Retina (tissue), 1 donor: Measurements from ENCODE around the gene ESPNL.

ENCODE experiments used
- DNase-seq: peaks from one replicate; pipeline ENCODE4 v3.0.0-alpha.2; 2016

The ESPNL gene

DNA sequence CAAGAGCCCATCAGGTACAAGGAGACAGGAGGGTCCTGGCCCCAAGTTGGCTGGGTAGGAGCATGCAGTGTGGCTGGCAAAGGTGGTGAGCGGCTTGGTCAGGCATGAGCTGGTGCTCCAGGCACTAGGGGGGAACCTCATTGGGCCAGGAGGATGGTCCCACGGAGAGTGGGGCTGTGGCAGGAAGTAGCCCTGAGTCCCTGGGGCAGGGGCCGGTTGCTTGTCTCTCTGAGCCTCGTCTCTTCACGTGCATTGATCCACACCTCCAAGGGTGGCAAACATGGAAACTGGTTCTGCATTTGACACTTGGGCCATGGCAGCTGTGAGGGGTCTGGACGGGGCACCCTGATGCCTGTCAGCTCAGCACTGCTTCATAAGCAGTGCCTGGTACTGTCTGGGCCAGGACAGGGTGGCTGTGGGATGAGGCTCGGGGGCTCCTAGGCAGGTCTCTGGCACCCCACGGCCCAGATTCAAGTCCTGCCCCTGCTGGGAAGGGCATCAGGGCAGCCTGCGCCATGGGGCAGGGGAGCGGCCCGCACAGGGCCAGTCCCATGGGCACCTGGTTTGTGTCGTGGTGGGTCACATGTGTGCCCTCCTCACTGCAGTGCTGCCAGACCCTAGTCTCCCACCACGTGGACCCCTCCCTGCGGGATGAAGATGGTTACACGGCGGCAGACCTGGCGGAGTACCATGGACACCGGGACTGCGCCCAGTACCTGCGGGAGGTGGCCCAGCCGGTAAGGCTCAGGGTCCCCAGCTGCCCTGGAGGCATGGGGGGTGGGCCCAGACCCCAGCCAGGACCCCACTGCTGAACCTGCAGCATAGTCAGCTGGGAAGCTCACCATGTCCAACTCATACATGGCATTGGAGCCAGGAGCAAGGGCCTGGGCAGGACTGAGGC lies 16.4 kb downstream of the ESPNL start:
- no peak for DNase-seq

DNA sequence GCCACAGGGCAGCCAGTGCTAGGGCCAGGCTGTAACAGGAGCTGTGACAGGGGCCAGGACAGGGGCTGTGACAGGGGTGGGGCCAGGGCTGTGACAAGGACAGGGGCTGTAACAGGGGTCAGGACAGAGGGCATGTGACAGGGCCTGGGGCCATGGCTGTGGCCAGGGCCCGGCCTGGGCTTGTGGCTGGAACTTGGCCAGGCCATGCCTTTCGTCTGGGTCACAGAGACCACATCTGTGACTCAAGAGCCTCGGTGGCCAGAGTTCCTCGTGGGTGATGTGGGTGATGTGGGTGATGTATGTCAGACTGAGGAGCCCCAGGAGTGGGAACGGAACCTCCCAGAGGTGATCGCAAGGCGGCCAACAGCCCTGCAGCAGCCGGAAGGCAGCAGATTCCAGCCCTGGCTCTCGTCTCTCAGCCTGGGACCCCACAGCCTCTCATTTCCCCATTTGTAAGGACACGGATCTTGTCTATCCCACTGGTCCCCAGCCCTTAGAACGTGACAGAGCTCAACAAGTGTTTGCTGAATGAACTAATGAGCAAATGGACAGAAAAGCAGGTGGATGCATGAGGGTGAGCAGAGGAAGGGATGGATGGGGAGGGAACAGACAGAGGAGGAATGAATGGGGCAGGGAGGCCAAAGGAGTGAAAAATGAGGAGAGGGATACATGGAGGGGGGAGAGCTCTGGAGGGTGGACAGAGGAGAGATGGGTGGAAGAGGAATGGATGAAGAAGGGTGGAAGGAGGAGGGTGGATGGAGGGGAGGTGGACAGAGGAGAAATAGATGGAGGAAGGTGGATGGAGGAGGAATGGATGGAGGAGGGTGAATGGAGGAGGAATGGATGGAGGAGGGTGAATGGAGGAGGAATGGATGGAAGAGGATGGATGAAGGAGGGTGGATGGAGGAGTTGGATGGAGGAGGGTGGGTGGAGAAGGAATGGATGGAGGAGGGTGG lies 17.3 kb downstream of the ESPNL start:
- DNase-seq = no peak

DNA sequence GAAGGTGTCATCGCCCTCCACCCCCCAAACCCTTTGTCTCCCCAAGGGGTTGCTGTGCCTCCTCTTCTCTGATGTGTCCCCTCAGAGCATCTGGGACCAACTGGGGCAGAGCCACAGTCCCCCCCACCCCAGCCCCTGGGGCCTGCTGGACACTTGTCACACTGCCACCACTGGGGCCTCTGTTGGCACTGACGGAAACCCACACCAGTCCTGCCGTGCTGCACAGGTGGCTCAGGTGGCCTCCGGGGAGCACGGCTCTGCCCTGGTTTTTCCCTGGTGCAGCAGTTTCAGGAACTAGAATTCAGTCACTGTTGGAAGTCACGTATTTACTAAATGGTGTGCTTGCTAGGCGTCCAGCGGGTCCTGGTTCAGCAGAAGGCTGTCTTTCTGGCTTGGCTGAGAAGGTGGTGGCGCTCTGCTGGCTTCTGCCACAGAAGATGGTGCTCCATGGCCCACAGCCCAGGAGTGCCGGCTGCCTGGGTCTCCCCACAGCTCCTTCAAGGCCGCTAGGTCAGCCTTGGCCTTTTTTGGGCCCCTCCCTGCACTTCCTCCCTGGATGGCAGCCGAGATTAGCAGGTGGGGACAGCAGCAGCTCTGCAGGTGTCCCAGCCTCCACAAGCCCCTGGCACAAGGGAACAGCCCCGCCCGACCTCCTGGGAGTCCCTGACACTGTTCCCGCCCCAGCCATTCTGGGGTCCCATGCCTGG lies 19.8 kb downstream of the ESPNL start:
- DNase-seq = no peak

DNA sequence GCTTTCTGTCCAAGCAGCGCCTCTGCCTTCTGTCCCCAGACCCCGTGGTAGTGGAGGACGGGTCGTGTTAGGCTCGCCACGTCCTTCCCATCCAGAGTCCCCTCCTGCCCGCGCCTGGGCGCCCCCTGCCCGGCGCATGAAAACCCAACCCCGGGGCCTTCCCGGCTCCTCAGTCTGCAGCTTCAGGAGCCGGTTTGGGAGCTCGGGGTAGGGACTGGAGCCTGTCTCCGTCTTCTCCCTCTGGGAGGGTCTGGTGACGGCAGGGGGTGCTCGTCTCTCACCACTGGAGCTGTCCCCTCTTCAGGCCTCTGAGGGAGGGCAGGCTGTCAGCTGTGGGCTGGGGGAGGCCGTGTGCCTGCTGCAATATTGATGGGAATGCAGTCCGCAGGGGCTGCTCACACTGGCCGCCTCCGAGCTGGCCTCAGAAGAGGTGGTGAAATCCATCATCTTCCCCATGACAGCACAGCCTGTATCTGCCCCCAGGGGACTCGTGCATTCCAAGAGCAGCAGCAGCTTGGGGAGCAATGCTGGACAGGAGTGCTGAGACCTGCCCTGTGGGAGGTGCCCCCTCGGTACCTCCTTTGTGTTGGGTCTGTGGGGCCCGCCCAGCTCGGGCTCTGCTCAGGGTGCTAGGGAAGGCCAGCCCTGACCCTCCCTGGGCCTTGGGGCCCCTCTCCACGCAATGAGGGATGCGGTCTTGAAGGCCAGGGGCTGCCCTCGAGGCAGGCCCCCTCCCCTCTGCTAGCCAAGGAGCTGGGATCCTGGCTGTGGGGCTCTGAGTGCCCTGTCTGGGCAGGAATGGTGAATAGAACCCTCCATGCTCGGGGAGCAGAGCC lies 20.5 kb downstream of the ESPNL start:
- DNase-seq = peak; percentile 83

DNA sequence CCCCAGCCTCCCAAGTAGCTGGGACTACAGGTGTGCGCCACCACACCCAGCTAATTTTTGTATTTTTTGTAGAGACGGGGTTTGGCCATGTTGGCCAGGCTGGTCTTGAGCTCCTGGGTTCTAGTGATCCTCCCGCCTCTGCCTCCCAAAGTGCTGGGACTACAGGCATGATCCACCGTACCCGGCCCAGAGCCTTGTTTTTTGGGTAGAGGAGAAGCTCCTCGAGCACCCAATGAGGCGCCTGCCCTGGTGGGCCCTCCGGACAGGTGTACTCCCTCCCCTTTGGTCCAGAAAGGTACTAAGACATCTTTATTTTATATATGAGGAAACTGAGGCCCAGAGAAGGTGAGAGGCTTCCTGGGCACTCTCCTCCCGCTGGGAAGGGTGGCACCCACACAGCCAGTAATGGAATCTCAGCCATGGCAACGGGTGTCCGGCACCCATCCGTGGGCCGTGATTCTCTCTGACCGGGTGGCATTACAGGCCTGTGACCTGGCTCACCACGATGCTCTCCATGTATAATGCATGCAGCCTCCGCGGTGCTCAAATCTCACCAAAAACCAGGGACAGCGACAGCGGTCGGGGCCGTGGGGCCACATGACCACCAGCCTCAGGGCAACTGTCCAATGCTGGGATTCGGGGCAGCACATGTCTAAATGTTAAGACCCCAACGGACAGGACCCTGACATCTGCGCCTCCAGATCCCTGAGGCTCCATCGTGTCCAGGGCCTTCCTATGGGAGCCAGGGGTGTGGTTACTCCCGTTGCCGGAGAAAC lies 21.6 kb downstream of the ESPNL start:
- DNase-seq = no peak

DNA sequence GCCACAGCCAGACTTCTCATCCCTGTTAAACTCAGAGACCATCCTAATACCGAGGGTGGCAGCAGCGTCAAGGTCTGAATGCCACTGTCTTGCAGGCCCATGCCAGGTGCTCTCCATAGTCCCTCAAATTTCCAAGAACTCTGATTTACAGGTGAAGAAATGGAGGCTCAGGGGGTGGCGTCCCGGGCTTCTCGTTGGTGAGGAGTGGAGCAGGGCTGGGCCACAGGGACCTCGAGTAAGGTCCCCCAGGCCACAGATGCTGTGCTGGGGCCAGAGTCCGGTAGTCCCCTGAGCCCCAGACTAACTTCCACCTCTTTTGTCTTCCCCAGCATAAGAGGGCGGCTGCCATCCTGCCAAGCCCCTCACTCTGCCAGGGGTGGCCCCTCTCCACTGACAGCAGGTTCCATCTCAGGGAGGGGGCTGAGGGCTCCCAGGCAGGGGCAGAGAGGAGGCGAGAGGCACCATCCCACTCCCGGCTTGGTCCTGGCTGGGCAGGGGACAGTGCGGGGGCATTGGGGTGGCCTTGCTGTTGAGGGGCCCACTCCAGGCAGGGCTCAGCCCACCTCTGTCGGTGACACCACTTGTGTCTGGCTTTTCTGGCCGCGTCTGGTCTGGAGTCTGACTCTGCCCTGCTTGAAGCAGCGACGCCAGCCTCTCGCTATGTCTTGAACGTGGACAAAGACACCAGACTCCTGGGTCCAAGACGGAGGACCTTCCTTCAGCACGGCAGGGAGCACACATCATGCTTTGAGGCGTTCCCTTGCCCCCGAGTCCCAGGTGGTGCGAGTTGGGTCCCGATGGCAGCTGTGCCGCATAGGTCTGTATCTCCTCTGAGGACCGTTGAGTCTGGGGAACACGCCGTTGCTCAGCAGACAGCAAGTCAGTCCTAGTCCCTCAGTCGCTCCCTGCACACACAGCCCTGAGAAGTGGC lies 22.4 kb downstream of the ESPNL start:
- DNase-seq = no peak

DNA sequence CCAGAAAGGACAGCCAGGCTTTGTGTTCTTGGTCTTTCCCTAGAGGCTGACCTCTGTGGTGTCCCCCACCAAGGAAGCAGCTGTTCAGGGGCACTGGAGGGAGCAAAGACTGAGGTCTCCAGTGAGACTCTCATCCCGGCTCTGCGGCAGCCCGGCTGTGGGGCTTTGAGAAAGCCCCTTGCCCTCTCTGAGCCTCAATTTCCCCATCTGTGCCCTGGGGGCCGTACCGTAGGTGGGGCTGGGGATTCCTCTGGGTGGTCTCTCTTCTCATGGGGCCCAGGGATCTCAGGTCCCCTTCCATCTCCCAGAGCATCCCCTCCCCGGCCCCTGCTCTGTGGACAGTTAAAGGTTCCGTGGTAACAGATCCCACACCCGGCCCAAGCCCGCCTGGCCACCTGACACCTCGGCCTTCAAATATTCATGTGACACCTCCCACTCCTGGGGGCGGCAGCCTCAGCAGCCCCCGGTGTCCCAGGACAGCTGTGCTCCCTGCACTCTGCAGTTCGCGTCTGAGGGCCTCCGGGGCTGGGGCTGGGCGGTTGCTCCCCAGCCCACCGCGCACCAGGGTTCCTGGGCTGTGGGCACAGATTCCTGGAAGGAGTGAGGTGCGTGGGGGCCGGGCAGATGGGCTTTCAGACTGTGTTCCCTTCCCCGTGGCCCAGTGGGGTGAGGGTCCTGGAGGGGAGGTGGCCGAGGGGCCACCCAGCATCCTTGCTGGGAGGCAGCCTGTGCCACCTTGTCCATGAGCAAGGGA lies 23.3 kb downstream of the ESPNL start:
- no peak for DNase-seq

DNA sequence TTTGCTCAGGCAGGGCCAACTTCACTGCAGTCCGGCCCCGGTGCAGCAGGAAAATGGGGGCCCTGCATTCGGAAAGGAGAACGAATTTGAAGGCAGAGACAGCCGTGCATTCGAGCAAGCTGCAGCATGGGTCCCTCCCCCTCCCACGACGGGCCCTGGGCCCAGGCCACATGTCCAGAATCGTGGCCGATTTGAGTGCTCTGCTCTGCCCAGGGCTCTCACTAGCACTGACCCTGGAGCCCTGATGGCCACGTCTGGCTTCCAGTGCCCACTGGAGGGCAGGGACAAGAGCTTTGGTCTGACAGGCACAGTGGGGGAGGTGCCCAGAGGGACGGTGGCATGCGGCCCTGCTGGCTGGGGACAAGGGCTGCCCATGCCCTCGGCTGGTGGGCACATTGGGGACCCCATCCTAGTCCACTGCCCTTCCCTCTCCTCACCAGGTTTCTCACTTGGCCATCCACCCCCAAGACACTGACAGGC lies 23.9 kb downstream of the ESPNL start:
- DNase-seq = no peak

DNA sequence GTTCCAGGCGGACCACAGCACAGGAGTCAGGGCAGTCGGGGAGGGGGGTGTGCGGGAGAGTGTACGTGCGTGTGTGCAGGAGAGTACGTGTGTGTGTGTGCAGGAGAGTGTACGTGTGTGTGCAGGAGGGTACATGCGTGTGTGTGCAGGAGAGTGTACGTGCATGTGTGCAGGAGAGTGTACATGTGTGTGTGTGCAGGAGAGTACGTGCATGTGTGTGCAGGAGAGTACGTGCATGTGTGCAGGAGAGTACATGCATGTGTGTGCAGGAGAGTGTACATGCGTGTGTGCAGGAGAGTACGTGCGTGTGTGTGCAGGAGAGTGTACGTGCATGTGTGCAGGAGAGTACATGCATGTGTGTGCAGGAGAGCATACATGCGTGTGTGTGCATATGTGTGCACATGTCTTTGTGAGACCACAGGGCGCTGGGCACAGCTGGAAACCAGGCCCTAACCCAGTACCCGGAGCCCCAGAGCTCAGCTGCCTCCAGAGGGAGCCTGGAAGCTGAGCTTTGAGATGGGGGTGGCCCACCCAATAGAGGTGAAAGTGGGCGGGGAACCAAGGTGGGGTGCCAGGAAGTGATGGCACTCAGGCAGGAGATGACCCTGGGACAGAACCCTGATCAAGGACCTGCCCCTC lies 24.5 kb downstream of the ESPNL start:
- no peak for DNase-seq

DNA sequence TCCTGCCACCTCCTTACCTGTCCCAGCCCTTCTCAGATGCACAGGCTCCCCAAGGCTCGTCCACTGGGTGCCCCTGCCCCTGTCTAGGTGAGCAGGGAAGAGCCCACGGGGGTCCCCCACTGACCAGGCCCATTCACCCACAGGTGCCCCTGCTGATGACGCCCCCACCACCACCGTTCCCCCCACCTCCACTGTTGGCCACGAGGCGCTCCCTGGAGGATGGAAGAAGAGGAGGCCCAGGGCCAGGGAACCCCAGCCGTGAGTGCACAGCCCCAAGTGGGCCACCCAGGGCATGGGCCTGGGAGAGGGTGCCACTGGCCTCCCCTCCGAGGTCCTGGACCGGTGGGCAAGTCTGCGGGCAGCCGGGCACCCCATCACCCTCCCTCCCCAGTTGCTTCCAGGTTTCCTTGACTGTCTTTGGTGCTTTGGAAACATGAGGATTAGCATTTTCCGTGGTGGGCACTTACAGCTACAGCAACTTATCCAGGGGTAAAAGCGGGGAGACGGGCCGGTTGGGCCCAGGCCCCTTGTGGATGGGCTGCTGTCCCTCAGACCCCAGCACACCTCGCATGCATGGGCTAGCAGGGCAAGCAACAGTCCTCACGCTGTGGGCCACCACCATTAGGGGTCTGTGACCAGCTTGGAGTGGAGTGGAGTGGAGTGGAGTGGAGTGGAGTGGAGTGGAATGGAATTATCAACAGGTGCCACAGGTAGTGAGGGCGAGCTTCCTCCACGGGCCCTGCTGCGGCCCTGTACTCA lies 25.2 kb downstream of the ESPNL start:
- DNase-seq = no peak

DNA sequence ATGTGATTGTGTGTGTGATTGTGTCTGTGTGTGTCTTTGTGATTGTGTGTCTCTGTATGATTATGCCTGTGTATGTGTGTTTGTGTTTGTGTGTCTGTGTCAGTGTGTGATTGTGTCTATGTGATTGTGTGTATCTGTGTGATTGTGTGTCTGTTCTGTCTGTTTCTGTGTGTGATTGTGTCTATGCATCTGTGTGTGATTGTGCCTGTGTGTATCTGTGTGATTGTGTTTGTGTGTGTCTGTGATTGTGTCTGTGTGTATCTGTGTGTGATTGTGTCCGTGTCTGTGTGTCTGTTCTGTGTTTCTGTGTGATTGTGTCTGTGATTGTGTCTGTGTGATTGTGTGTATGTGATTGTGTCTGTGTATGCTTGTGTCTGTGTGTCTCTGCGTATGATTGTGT lies 26.2 kb downstream of the ESPNL start:
- no peak for DNase-seq

DNA sequence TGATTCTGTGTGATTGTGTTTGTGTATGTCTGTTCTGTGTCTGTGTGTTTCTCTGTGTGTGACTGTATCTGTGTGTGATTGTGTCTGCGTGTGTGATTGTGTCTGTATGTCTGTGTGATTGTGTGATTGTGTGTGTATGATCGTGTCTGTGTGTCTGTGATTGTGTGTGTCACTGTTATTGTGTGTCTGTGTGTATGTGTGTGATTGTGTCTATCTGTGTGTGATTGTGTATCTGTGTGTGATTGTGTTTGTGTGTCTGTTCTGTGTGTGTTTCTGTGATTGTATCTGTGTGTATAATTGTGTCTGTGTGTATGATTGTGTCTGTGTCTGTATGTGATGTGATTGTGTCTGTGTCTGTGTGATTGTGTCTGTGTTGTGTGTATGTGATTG lies 26.6 kb downstream of the ESPNL start:
- DNase-seq = no peak

DNA sequence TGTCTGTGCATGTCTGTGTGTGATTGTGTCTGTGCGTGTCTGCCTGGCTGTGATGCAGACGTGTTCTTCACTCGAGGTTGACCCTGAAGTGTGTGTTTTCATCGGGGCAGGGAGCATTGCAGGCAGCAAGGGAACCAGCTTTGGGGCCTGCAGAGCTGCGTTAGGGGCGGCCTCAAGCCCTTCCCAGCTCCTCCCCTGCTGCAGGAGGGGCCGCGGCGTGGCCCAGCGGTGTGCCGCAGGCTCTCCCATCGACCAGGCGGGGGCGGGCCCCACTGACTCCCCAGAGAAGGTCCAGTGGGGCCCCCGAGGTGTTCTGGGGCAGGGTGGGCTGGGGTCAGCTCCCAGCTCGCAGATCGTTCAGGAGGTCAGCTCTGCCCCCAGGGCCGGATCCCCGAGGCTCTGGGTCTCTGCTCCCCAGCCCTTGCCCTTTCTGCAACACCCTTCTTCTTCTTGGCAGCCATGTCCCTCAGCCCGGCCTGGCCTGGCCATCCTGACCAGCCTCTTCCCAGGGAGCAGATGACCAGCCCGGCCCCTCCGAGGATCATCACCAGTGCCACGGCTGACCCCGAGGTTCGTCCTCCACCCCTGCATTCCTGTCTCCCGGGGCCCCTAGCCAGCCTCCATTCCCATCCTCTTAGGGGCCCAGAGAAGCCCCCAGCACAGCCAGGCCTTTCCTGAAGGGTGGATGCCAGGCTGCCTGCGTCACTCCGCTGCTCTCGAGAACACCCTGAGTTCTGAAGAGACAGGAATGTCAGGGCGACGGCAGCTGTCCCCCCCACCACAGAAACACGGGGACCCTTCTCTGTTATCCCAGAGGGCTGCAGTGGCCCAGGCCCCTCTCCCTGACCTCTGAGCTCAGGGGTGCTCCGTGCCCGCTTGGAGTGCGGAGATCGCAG lies 27.3 kb downstream of the ESPNL start:
- DNase-seq = peak; percentile 62

DNA sequence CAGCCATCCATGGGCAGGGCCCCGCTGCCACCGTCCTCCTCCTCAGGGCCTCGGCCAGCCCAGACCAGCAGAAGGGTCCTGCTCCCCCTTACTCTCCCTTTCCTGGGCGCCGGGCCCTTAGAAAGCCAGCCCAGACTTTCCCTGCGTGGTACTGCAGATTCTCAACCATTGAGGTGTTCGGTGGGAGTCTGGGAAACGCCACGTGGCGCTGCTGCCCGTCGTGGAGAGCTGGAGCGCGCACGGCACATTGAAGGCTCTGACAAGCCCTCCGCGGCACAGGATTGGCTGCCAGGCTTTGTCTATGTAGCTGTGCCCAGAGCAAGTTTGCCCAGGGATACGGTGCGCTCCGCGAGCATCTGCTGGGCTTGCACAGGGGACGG lies 27.9 kb downstream of the ESPNL start:
- no peak for DNase-seq

DNA sequence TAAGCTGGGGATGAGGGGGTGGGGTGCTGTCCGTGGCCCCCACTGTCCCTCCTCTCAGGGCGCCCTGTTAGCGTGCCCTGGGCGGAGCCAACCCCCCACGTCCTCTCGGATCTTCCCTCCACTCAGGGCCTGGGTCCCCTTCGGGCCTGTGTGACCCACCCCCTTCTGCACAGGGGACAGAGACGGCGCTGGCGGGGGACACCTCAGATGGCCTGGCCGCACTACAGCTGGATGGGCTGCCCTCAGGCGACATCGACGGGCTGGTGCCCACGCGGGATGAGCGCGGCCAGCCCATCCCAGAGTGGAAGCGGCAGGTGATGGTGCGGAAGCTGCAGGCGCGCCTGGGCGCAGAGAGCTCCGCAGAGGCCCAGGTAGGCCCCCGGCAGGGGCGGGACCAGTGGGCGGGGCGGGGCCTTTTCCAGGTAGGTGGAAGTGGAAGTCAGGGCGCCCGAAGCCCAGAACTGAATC lies 28.4 kb downstream of the ESPNL start:
- no peak for DNase-seq

DNA sequence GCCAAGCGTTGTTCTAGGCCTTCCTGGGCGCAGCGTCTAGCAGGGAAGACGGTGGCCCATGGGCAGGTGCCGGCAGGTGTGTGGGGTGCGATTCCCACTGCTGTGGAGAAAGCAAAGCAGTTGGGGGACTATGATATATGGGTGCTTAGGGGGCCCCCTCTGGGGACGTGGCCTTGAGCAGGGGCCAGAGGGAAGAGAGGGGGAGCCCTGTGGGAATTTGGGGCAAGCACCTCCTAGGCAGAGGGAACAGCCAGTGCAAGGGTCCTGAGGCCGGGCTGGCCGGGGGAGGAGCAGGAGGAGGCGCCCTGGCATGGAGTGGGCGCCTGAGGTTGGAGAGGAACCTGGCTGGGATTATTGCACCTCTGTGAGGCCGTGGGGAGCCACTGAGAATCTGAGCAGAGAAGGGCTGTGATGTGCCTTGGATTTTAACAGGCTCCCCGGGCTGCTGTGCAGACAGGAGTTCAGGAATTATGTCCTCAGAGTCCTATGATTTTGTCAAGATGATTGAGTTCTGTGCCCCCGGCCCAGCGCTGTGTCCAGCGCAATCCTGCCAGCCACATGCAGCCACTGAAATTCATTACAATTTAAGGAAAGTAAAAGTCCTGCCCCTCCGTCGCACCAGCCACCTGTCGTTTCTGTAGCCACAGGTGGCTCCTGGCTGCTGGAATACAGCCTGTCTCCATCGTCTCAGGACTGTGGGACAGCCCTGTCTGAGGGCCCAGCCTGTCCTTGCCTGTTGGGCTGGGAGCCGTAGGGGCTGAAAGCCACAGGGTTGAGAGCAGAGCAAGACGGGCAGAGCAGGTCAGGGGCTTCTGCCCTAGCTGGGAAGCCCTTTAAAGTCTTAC lies 29.2 kb downstream of the ESPNL start:
- DNase-seq = no peak
